ENCODE measurements around the gene HYOU1. TPM values are rescaled to one million over a fixed set of nuclear protein-coding genes. Genes with fewer than 3 reads are reported as not detected.

The HYOU1 gene
- total RNA-seq, 1 donor from 2014 or later, result 301 TPM

GRCh38 chr11:119027561-119028345 is 29.3 kb downstream of the HYOU1 start:
- TF ChIP-seq, protein P1, sequence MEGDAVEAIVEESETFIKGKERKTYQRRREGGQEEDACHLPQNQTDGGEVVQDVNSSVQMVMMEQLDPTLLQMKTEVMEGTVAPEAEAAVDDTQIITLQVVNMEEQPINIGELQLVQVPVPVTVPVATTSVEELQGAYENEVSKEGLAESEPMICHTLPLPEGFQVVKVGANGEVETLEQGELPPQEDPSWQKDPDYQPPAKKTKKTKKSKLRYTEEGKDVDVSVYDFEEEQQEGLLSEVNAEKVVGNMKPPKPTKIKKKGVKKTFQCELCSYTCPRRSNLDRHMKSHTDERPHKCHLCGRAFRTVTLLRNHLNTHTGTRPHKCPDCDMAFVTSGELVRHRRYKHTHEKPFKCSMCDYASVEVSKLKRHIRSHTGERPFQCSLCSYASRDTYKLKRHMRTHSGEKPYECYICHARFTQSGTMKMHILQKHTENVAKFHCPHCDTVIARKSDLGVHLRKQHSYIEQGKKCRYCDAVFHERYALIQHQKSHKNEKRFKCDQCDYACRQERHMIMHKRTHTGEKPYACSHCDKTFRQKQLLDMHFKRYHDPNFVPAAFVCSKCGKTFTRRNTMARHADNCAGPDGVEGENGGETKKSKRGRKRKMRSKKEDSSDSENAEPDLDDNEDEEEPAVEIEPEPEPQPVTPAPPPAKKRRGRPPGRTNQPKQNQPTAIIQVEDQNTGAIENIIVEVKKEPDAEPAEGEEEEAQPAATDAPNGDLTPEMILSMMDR (IDR thresholded peaks at IDR 0.05; ENCODE audit: insufficient read depth, low read length, severe bottlenecking), result no peak
- Histone ChIP-seq H3K27me3 (ENCODE audit: control insufficient read depth, insufficient read depth, low read length) (no peaks in the 10 kb centered on the region), H3K4me3 (ENCODE audit: low read depth, low read length) (no peak overlapping the region), H3K36me3 (ENCODE audit: control insufficient read depth, insufficient read depth, low read length) (peaks cover 9% of the 10 kb centered on the region)
- DNase-seq (ENCODE audit: low read depth), result no peak
- FAIRE-seq, result no peak

GRCh38 chr11:119026970-119027369 is 30.0 kb downstream of the HYOU1 start:
- H3K4me3 ChIP-seq (ENCODE audit: low read depth, low read length), result no peak overlapping the region
- TF ChIP-seq, protein P1 (IDR thresholded peaks at IDR 0.05; ENCODE audit: insufficient read depth, low read length, severe bottlenecking), result no peak
- peak; percentile 18 for FAIRE-seq

GRCh38 chr11:119025978-119026766 is 30.8 kb downstream of the HYOU1 start:
- TF ChIP-seq, protein P1 (IDR thresholded peaks at IDR 0.05; ENCODE audit: insufficient read depth, low read length, severe bottlenecking), result no peak
- no peak for FAIRE-seq
- H3K27me3 ChIP-seq (ENCODE audit: control insufficient read depth, insufficient read depth, low read length), result no peaks in the 10 kb centered on the region
- no peak for DNase-seq (ENCODE audit: low read depth)
- H3K4me3 ChIP-seq (ENCODE audit: low read depth, low read length), result no peak overlapping the region
- H3K36me3 ChIP-seq (ENCODE audit: control insufficient read depth, insufficient read depth, low read length), result peaks cover 14% of the 10 kb centered on the region

More at GRCh38 chr11:119026970-119027369, 30.0 kb downstream of the HYOU1 start:
- DNase-seq (ENCODE audit: low read depth), result no peak
- H3K27me3 ChIP-seq (ENCODE audit: control insufficient read depth, insufficient read depth, low read length), result no peaks in the 10 kb centered on the region
- H3K36me3 ChIP-seq (ENCODE audit: control insufficient read depth, insufficient read depth, low read length), result peaks cover 9% of the 10 kb centered on the region

GRCh38 chr11:119025541-119025940 is 31.5 kb downstream of the HYOU1 start:
- Histone ChIP-seq H3K27me3 (ENCODE audit: control insufficient read depth, insufficient read depth, low read length) (no peaks in the 10 kb centered on the region), H3K4me3 (ENCODE audit: low read depth, low read length) (no peak overlapping the region), H3K36me3 (ENCODE audit: control insufficient read depth, insufficient read depth, low read length) (peaks cover 15% of the 10 kb centered on the region)
- TF ChIP-seq, protein P1 (IDR thresholded peaks at IDR 0.05; ENCODE audit: insufficient read depth, low read length, severe bottlenecking), result no peak
- FAIRE-seq (no peak), DNase-seq (ENCODE audit: low read depth) (no peak)

- Histone ChIP-seq H3K4me3 (ENCODE audit: low read depth, low read length) (no peak overlapping the region), H3K27me3 (ENCODE audit: control insufficient read depth, insufficient read depth, low read length) (no peaks in the 10 kb centered on the region), H3K36me3 (ENCODE audit: control insufficient read depth, insufficient read depth, low read length) (peaks cover 17% of the 10 kb centered on the region)
- DNase-seq (ENCODE audit: low read depth) (no peak), FAIRE-seq (no peak)
- TF ChIP-seq, protein P1 (IDR thresholded peaks at IDR 0.05; ENCODE audit: insufficient read depth, low read length, severe bottlenecking), result no peak
Observed at GRCh38 chr11:119025099-119025473, 31.9 kb downstream of the HYOU1 start.

Data from bronchial epithelial cell (primary cell).